Left lung (tissue), 10 donors: Measurements from ENCODE around the gene FOXK1. TPM values are rescaled to one million over a fixed set of nuclear protein-coding genes. Genes with fewer than 3 reads are reported as not detected.
A peak's percentile ranks its signal among the peaks of the same experiment; 100 is the strongest.

Experiments used
- ATAC-seq: fragments of 200-7000 bp; cut with Tn5 transposase; one replicate; pipeline ENCODE4 v1.9.1; 2020; ENCODE audit warnings: moderate library complexity
- DNase-seq, 4 donors: peaks; one replicate each; pipeline ENCODE4 v3.0.0-alpha.2; 2013 to 2020
- H3K27ac ChIP-seq, 2 donors: fragments of 200-600 bp; sonication (generic) in 1 of 2; one replicate each; pipeline versions ENCODE4 v1.5.0 to v1.8.0; 2020 to 2021
- H3K27me3 ChIP-seq, 2 donors: fragments of 200-600 bp; sonication (generic) in 1 of 2; one replicate each; pipeline versions ENCODE4 v1.5.0 to v1.8.0; 2020 to 2021
- H3K36me3 ChIP-seq, 2 donors: fragments of 200-600 bp; sonication (generic) in 1 of 2; one replicate each; pipeline versions ENCODE4 v1.5.0 to v1.8.0; 2020 to 2021
- H3K4me1 ChIP-seq, 2 donors: fragments of 200-600 bp; one replicate each; pipeline ENCODE4 v1.8.0; 2021
- H3K4me3 ChIP-seq, 2 donors: fragments of 200-600 bp; sonication (generic) in 1 of 2; one replicate each; pipeline versions ENCODE4 v1.5.0 to v1.8.0; 2020 to 2021; ENCODE audit warnings: mild to moderate bottlenecking in 1 of 2
- H3K9me3 ChIP-seq, 2 donors: fragments of 200-600 bp; sonication (generic) in 1 of 2; one replicate each; pipeline versions ENCODE4 v1.5.0 to v1.8.0; 2020 to 2021
- intact Hi-C, 2 donors: fragments of 100-400 bp; cut with DNase I; formaldehyde crosslinking; loops; one replicate each; pipeline versions ENCODE4 v1.11.2 to v1.14.2; 2022
- polyA plus RNA-seq, 6 donors: library from polyadenylated mRNA; unstranded; fragments of 120-200 nt; gene quantifications; one replicate each; pipeline ENCODE4 v1.2.1, GENCODE V29; 2013; ENCODE audit not compliant: insufficient read length in 6 of 6
- total RNA-seq, 2 donors: library from RNA; stranded (reverse); fragmentation: NEBNext Ultra II Directional; extraction: Animal tissue kit (Norgen Biotek cat#: 25700); gene quantifications; one replicate each; pipeline ENCODE4 v1.2.1, GENCODE V29; 2021
- TF ChIP-seq, protein P1 (sequence below), 2 donors: fragments of 200-600 bp; sonication (generic) in 1 of 2; IDR thresholded peaks; one replicate each; pipeline versions ENCODE4 v1.5.0 to v1.8.0; 2021; ENCODE audit warnings: antibody characterized with exemption in 2 of 2
- donor health status: DM: no; HTN: yes; CAD: no.
- donor health status: DM: no; HTN: no; CAD: no.

The FOXK1 gene
- total and polyA plus RNA-seq, 8 donors: 15.1 to 29.2 (median 18.8) TPM

DNA sequence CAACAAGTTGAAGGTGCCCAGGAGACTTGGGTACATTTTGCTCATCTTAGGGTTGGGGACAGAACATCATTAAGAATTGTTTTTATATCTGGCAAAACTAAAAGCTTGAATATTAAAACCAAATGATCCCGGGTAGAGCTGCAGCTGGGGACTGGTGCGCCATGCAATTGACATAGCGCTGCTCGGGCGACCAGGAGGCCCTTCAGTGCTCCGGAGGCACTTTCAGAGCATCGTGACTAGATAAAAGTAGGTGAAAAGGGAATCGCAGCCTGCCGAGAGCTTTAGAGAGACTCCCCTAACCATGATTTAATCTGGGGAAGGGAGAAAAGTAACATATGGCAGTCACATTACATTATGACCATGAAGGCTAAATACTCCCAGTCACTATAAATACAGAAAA, 21.4 kb downstream of the FOXK1 start:
- no peak for ATAC-seq
- no peaks in the 10 kb centered on the region for H3K9me3 ChIP-seq
- peaks cover 9 to 77% of the 10 kb centered on the region in 2 donors for H3K4me1 ChIP-seq
- no peak overlapping the region for H3K27ac ChIP-seq
- no peaks in the 10 kb centered on the region for H3K27me3 ChIP-seq
- peak in 1 of 4 donors; percentile 18 for DNase-seq
- no peaks in the 10 kb centered on the region for H3K36me3 ChIP-seq
- no peak overlapping the region for H3K4me3 ChIP-seq
- TF ChIP-seq, protein P1, sequence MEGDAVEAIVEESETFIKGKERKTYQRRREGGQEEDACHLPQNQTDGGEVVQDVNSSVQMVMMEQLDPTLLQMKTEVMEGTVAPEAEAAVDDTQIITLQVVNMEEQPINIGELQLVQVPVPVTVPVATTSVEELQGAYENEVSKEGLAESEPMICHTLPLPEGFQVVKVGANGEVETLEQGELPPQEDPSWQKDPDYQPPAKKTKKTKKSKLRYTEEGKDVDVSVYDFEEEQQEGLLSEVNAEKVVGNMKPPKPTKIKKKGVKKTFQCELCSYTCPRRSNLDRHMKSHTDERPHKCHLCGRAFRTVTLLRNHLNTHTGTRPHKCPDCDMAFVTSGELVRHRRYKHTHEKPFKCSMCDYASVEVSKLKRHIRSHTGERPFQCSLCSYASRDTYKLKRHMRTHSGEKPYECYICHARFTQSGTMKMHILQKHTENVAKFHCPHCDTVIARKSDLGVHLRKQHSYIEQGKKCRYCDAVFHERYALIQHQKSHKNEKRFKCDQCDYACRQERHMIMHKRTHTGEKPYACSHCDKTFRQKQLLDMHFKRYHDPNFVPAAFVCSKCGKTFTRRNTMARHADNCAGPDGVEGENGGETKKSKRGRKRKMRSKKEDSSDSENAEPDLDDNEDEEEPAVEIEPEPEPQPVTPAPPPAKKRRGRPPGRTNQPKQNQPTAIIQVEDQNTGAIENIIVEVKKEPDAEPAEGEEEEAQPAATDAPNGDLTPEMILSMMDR (IDR thresholded peaks at IDR 0.05): no peak
- intact Hi-C loops: no loop called here

DNA sequence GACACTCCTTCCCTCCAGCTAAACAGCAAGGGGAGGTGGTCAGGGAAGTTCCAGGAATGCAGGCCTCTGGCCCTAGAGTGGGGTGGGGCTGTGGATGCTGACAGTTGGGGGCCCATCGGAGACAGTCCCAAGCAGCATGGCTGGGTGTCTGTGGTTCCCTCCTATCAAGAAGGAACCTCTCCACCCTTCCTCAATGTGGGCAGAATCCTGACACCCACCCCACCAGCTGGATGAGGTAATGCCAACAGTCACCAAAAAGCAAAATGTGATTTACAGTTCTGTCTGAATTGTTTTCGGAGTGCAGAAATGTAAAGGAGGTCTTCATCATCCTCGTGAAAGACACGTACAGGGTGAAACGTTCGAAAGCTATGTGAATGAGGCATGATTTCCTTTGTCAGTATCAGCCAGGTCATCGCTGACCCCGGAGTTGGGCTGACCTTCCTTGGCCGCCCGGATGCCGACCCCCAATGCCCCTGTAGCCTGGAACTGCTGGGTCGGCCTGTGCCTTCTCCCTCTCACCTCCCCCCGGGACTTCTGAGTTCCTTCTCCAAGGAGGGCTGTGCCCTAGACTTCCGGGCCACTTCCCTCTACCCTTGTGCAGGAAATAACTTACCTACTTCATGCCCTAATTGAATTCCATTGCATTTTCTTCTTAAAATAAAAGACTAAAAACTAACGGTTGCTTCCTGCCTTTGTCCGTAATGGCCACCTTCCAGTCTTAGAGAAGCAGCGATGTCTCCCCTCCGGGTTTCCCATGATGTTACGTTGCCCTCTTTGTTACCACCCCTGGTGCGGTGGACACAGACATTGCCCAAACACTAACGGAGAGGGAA, 24.5 kb downstream of the FOXK1 start:
- intact Hi-C loops: no loop called here
- TF ChIP-seq, protein P1 (IDR thresholded peaks at IDR 0.05): no peak
- H3K4me1 ChIP-seq: peaks cover 5 to 68% of the 10 kb centered on the region in 2 donors
- peak; percentile 22 for ATAC-seq
- no peak overlapping the region for H3K4me3 ChIP-seq
- H3K36me3 ChIP-seq: no peaks in the 10 kb centered on the region
- peak in 1 of 4 donors; percentile 61 for DNase-seq
- H3K27me3 ChIP-seq: no peaks in the 10 kb centered on the region
- H3K9me3 ChIP-seq: no peaks in the 10 kb centered on the region
- peak overlapping the region; percentile 54 to 75 for H3K27ac ChIP-seq

DNA sequence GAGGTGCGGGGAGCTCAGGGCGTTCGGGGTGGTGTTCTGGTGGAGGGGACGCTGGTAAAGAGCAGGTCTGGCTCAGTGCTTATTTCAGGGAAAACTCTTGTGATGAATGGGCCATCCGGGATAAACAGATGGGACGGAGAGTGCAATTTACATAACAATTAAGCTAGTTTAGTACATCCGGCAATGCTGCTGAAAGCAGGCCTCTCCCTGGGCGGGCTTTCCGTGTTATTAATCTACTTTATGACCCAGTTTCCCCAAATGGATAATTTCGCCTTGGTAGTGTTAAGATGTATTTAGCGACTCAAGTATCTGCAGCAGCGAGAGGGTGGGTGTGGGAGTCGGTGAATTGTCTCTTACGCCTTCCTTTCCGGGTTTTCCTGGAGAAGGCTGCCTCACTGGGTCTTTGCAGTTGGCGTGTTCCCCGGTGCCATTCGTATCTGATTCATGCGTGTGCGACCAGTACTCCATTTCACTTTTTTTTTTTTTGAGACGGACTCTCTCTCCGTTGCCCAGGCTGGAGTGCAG, 25.2 kb downstream of the FOXK1 start:
- H3K27me3 ChIP-seq: no peaks in the 10 kb centered on the region
- H3K36me3 ChIP-seq: no peaks in the 10 kb centered on the region
- no peak overlapping the region for H3K4me3 ChIP-seq
- TF ChIP-seq, protein P1 (IDR thresholded peaks at IDR 0.05): no peak
- ATAC-seq (no peak), DNase-seq (peak in 1 of 4 donors; percentile 15)
- intact Hi-C loops: no loop called here
- no peaks in the 10 kb centered on the region for H3K9me3 ChIP-seq
- H3K27ac ChIP-seq: peak overlapping the region in 1 of 2 donors; percentile 75
- peaks cover 8 to 68% of the 10 kb centered on the region in 2 donors for H3K4me1 ChIP-seq

DNA sequence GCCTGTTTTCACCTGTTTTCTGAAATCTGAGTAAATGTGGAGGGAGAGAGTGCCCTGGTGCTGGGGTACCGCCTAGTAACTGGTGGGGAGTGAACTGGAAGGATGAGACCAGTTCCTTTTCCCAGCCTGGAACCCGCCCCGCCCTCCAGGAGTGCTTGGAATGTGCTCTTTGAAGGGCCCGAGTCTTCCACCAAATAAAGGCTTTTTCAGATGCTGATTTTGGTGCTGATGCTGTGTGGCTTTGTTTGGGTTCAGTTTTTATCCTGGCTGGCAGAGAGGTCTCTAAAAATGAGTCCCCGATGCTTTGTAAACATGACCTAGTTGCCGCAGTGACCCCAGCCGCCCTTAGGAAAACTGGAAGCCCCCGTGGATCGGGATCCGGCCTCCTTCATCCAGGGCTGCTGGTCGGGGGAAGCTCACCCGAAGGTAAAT, 25.9 kb downstream of the FOXK1 start:
- H3K4me1 ChIP-seq: peaks cover 15 to 68% of the 10 kb centered on the region in 2 donors
- no peaks in the 10 kb centered on the region for H3K9me3 ChIP-seq
- DNase-seq (peak in 1 of 4 donors; percentile 28), ATAC-seq (no peak)
- intact Hi-C loops: no loop called here
- H3K4me3 ChIP-seq: no peak overlapping the region
- no peaks in the 10 kb centered on the region for H3K27me3 ChIP-seq
- peak overlapping the region in 1 of 2 donors; percentile 75 for H3K27ac ChIP-seq
- no peaks in the 10 kb centered on the region for H3K36me3 ChIP-seq
- TF ChIP-seq, protein P1 (IDR thresholded peaks at IDR 0.05): no peak

DNA sequence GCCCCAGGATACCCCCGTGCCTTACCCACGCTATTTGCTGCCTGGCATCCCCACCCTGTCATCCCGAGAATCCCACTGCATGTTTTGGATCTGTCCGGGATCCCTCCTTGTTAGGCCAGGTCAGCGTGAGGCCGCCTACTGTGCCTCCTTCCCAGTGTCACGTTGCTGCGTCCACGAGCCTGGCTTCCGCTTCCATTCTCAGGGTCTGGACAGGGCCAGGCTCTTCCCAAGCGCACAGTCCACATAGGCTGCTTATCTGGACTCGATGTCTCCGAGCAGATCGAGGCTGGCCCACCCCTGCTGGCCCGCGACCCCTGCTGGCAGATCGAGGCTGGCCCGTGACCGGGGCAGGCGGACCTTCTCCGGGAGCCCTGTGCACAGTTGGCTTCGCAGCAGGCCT, 27.1 kb downstream of the FOXK1 start:
- Histone ChIP-seq H3K36me3 (no peaks in the 10 kb centered on the region), H3K9me3 (no peaks in the 10 kb centered on the region), H3K27me3 (no peaks in the 10 kb centered on the region), H3K4me1 (peaks cover 16 to 76% of the 10 kb centered on the region in 2 donors), H3K27ac (no peak overlapping the region), H3K4me3 (no peak overlapping the region)
- intact Hi-C loops: no loop called here
- DNase-seq (peak in 1 of 4 donors; percentile 61), ATAC-seq (no peak)
- TF ChIP-seq, protein P1 (IDR thresholded peaks at IDR 0.05): no peak
